HG02678 (cell line): ENCODE measurements around the gene SCT.

Experiments
- ATAC-seq: cut with Tn5 transposase; IDR thresholded peaks from one replicate; pipeline ENCODE4 v1.9.1; 2021; ENCODE audit warnings: mild to moderate bottlenecking, moderate library complexity; ENCODE audit not compliant: unreplicated experiment

Gene SCT

GRCh38 chr11:611001-611996, 15.7 kb downstream of the SCT start:
- no peak for ATAC-seq

- ATAC-seq, result no peak
Measured at GRCh38 chr11:610146-610801, 16.7 kb downstream of the SCT start.

GRCh38 chr11:609341-609811, 17.6 kb downstream of the SCT start:
- ATAC-seq, result no peak

- no peak for ATAC-seq
Measured at GRCh38 chr11:608791-609251, 18.2 kb downstream of the SCT start.

- ATAC-seq, result no peak
Measured at GRCh38 chr11:607971-608659, 18.9 kb downstream of the SCT start.

- ATAC-seq, result no peak
Measured at GRCh38 chr11:607020-607780, 19.8 kb downstream of the SCT start.

- ATAC-seq, result no peak
Measured at GRCh38 chr11:606245-606644, 20.7 kb downstream of the SCT start.

- ATAC-seq, result no peak
Measured at GRCh38 chr11:605286-606129, 21.5 kb downstream of the SCT start.

GRCh38 chr11:603154-603553, 23.8 kb downstream of the SCT start:
- no peak for ATAC-seq

- ATAC-seq, result no peak
Measured at GRCh38 chr11:601573-602245, 25.3 kb downstream of the SCT start.

- ATAC-seq, result no peak
Measured at GRCh38 chr11:598005-598680, 28.8 kb downstream of the SCT start.

GRCh38 chr11:597166-597725, 29.7 kb downstream of the SCT start:
- ATAC-seq, result no peak

- ATAC-seq, result no peak
Measured at GRCh38 chr11:596374-596773, 30.6 kb downstream of the SCT start.

- ATAC-seq, result no peak
Measured at GRCh38 chr11:595400-595799, 31.6 kb downstream of the SCT start.

GRCh38 chr11:593347-593746, 33.6 kb downstream of the SCT start:
- no peak for ATAC-seq

- no peak for ATAC-seq
Measured at GRCh38 chr11:592918-593317, 34.1 kb downstream of the SCT start.

- no peak for ATAC-seq
Measured at GRCh38 chr11:592501-592900, 34.5 kb downstream of the SCT start.

- ATAC-seq, result no peak
Measured at GRCh38 chr11:590997-591396, 36.0 kb downstream of the SCT start.
